ENCODE measurements around the gene ZNF254.

The ZNF254 gene

DNA sequence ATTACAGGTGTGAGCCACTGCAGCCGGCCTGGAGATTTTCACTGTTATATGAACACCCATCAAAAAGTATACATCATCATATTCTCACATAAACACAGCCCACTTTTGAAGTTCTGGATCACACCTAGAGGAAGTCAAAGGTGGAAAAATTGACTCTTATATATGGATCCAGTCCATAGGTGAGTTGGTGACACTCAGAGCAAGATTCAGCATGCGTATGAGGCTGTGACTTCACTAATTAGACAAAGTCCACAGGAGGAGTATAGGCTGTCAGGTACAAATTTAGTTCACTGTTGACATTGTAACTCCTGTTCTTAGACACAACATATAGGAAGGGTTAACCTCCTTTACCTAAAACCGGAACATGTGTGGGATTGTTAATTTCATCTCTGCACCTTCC, 31.4 kb upstream of the ZNF254 start:
- no peaks in the 10 kb centered on the region for H3K27me3 ChIP-seq (ENCODE audit: control insufficient read depth in 1 of 2, insufficient read depth in 2 of 2, low read length in 2 of 2)
- no peak overlapping the region for H3K4me3 ChIP-seq (ENCODE audit: low read depth in 1 of 2, low read length in 2 of 2)
- no peaks in the 10 kb centered on the region for H3K4me1 ChIP-seq (ENCODE audit: control insufficient read depth in 1 of 2, insufficient read depth in 2 of 2, low read length in 2 of 2)
- H3K27ac ChIP-seq (ENCODE audit: low read depth, low read length): no peak overlapping the region
- H3K36me3 ChIP-seq (ENCODE audit: control insufficient read depth in 1 of 2, insufficient read depth in 2 of 2, low read length in 2 of 2): peaks cover 15 to 83% of the 10 kb centered on the region in 2 donors
- H3K9ac ChIP-seq (ENCODE audit: low read depth in 1 of 2, low read length in 2 of 2): no peak overlapping the region
- no peaks in the 10 kb centered on the region for H3K9me3 ChIP-seq (ENCODE audit: control insufficient read depth in 1 of 2, low read length in 2 of 2)

DNA sequence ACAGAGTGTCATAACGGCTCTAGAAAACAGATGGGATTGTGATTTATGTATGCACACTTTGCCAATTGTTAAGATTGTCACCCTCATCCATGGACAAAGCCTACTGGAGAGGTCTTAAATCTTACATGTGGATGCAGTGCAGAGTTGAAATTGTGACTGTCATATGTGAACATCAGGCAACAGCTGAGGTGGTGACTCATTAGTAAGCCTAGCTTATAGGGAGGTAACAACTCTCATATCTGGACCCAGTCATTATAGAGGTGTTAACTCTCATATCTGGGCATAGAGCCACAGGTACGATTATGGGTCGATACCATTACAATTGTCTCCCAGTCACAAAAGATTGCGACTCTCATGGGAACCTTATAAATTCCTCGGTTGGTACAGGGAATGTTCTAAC, 29.8 kb upstream of the ZNF254 start:
- Histone ChIP-seq H3K27ac (ENCODE audit: low read depth, low read length) (no peak overlapping the region), H3K9me3 (ENCODE audit: control insufficient read depth in 1 of 2, low read length in 2 of 2) (no peaks in the 10 kb centered on the region), H3K9ac (ENCODE audit: low read depth in 1 of 2, low read length in 2 of 2) (no peak overlapping the region), H3K4me3 (ENCODE audit: low read depth in 1 of 2, low read length in 2 of 2) (no peak overlapping the region), H3K27me3 (ENCODE audit: control insufficient read depth in 1 of 2, insufficient read depth in 2 of 2, low read length in 2 of 2) (no peaks in the 10 kb centered on the region), H3K4me1 (ENCODE audit: control insufficient read depth in 1 of 2, insufficient read depth in 2 of 2, low read length in 2 of 2) (no peaks in the 10 kb centered on the region), H3K36me3 (ENCODE audit: control insufficient read depth in 1 of 2, insufficient read depth in 2 of 2, low read length in 2 of 2) (peaks cover 12 to 70% of the 10 kb centered on the region in 2 donors)

DNA sequence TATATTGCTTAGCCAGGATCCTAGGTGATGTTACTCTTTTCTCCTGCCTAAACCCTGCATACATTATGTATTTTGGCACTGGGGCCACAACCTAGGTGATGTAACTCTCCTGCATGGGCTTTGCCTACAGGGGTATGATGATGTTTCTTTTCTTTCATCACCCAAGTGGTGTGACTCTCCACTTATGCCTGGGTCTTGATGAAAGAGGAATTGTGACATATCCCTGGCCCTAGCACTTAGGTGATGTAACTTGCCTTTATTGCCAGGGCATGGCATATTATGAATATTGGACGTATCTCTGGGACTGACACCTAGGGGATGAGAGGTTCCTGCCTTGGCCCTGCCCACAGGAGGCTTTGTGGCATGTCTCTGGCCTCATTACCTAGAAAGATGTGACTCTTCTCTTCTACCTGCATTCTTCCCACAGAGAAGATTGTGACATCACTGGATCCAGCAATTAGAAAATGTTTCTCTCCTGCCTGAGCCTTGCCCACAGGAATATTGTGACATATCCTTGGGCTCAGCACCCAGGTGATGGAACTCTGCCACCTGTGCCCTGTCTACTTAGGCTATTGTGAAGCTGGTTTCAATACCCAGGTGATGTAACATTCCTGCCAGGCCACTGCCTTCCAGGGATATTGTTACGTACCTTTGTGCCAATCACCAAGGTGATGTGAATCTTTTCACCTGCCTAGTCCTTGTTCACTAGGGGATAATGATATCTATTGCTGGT, 27.3 kb upstream of the ZNF254 start:
- no peak overlapping the region for H3K4me3 ChIP-seq (ENCODE audit: low read depth in 1 of 2, low read length in 2 of 2)

DNA sequence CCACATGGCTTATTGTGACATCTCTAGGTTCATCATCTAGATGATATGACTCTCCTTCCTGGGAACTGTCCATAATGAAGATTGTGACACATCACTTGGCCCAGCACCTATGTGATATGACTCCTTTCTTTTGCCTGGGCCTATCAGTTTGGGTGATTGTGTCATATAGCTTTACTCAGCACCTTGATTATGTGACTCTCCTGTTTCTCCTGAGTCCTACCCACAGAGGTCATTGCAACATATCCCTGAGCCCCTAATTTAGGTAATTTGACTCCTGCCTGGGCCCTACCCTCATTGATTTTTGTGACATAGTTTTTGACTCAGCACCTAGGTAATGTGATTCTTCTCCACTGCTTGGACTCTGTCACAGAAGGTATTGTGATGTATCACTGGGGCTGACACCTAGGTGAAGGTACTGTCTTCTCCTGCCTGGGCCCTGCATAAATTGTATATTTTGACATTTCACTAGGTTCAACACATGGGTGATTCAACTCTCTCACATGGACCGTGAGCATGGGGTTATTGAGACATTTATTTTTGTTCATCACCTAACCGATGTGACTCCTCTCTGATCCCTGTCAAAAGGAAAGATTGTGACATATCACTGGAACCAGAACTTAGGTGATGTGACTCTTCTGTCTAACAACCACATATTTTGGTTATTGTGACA, 26.2 kb upstream of the ZNF254 start:
- no peaks in the 10 kb centered on the region for H3K27me3 ChIP-seq (ENCODE audit: control insufficient read depth in 1 of 2, insufficient read depth in 2 of 2, low read length in 2 of 2)
- no peaks in the 10 kb centered on the region for H3K4me1 ChIP-seq (ENCODE audit: control insufficient read depth in 1 of 2, insufficient read depth in 2 of 2, low read length in 2 of 2)
- H3K9me3 ChIP-seq (ENCODE audit: control insufficient read depth in 1 of 2, low read length in 2 of 2): no peaks in the 10 kb centered on the region
- peaks cover 7 to 40% of the 10 kb centered on the region in 2 donors for H3K36me3 ChIP-seq (ENCODE audit: control insufficient read depth in 1 of 2, insufficient read depth in 2 of 2, low read length in 2 of 2)
- no peak overlapping the region for H3K4me3 ChIP-seq (ENCODE audit: low read depth in 1 of 2, low read length in 2 of 2)
- H3K27ac ChIP-seq (ENCODE audit: low read depth, low read length): no peak overlapping the region
- no peak overlapping the region for H3K9ac ChIP-seq (ENCODE audit: low read depth in 1 of 2, low read length in 2 of 2)

More for the DNA sequence above, 27.3 kb upstream of the ZNF254 start:
- no peaks in the 10 kb centered on the region for H3K27me3 ChIP-seq (ENCODE audit: control insufficient read depth in 1 of 2, insufficient read depth in 2 of 2, low read length in 2 of 2)
- H3K4me1 ChIP-seq (ENCODE audit: control insufficient read depth in 1 of 2, insufficient read depth in 2 of 2, low read length in 2 of 2): no peaks in the 10 kb centered on the region
- H3K36me3 ChIP-seq (ENCODE audit: control insufficient read depth in 1 of 2, insufficient read depth in 2 of 2, low read length in 2 of 2): peaks cover 7 to 45% of the 10 kb centered on the region in 2 donors
- H3K9me3 ChIP-seq (ENCODE audit: control insufficient read depth in 1 of 2, low read length in 2 of 2): no peaks in the 10 kb centered on the region
- H3K27ac ChIP-seq (ENCODE audit: low read depth, low read length): no peak overlapping the region
- H3K9ac ChIP-seq (ENCODE audit: low read depth in 1 of 2, low read length in 2 of 2): no peak overlapping the region

DNA sequence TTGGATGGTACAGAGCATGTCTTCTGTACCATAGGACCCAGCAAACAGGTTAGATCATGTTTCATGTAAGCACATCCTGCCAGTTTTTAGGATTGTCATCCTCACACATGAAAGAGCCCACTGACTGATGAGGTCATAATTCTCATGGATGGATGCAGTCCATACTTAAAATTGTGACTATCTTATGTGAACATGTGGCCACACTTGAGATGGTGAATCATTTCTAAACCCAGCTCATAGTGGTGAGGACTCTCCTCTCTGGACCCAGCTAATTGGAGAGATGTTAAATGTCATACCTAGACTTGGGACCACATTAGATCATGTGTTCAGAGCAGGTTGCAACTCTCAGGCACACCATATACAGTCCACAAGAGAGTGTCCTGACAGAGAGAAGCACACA, 24.8 kb upstream of the ZNF254 start:
- H3K9ac ChIP-seq (ENCODE audit: low read depth in 1 of 2, low read length in 2 of 2): no peak overlapping the region
- H3K27me3 ChIP-seq (ENCODE audit: control insufficient read depth in 1 of 2, insufficient read depth in 2 of 2, low read length in 2 of 2): no peaks in the 10 kb centered on the region
- H3K4me1 ChIP-seq (ENCODE audit: control insufficient read depth in 1 of 2, insufficient read depth in 2 of 2, low read length in 2 of 2): no peaks in the 10 kb centered on the region
- H3K27ac ChIP-seq (ENCODE audit: low read depth, low read length): no peak overlapping the region
- peaks cover 7 to 32% of the 10 kb centered on the region in 2 donors for H3K36me3 ChIP-seq (ENCODE audit: control insufficient read depth in 1 of 2, insufficient read depth in 2 of 2, low read length in 2 of 2)
- H3K4me3 ChIP-seq (ENCODE audit: low read depth in 1 of 2, low read length in 2 of 2): no peak overlapping the region
- H3K9me3 ChIP-seq (ENCODE audit: control insufficient read depth in 1 of 2, low read length in 2 of 2): no peaks in the 10 kb centered on the region

DNA sequence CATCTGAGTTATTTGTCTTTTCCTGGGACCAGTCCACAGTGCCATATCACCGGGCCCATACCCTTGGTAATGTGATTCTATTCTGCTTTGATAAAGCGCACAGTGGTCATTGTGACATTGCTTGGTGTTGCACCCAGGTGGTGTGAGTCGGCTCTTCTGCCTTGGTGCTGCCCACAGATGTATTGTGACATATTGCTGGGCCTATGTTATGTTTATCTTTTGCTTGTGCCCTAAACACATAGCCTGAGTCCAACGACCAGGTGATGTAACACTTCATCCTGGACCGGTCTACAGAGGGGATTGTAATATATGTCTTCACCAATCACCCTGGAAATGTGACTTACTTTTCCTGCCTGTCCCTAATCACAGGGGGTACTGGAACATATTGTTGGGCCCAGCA, 23.7 kb upstream of the ZNF254 start:
- no peaks in the 10 kb centered on the region for H3K4me1 ChIP-seq (ENCODE audit: control insufficient read depth in 1 of 2, insufficient read depth in 2 of 2, low read length in 2 of 2)
- no peak overlapping the region for H3K4me3 ChIP-seq (ENCODE audit: low read depth in 1 of 2, low read length in 2 of 2)
- H3K36me3 ChIP-seq (ENCODE audit: control insufficient read depth in 1 of 2, insufficient read depth in 2 of 2, low read length in 2 of 2): peaks cover 0 to 33% of the 10 kb centered on the region in 2 donors
- no peak overlapping the region for H3K27ac ChIP-seq (ENCODE audit: low read depth, low read length)
- H3K27me3 ChIP-seq (ENCODE audit: control insufficient read depth in 1 of 2, insufficient read depth in 2 of 2, low read length in 2 of 2): no peaks in the 10 kb centered on the region
- H3K9me3 ChIP-seq (ENCODE audit: control insufficient read depth in 1 of 2, low read length in 2 of 2): no peaks in the 10 kb centered on the region
- no peak overlapping the region for H3K9ac ChIP-seq (ENCODE audit: low read depth in 1 of 2, low read length in 2 of 2)

GRCh38 chr19:24064175-24064574, 22.8 kb upstream of the ZNF254 start:
- no peaks in the 10 kb centered on the region for H3K9me3 ChIP-seq (ENCODE audit: control insufficient read depth in 1 of 2, low read length in 2 of 2)
- H3K9ac ChIP-seq (ENCODE audit: low read depth in 1 of 2, low read length in 2 of 2): no peak overlapping the region
- H3K4me3 ChIP-seq (ENCODE audit: low read depth in 1 of 2, low read length in 2 of 2): no peak overlapping the region
- no peak overlapping the region for H3K27ac ChIP-seq (ENCODE audit: low read depth, low read length)
- H3K36me3 ChIP-seq (ENCODE audit: control insufficient read depth in 1 of 2, insufficient read depth in 2 of 2, low read length in 2 of 2): peaks cover 0 to 30% of the 10 kb centered on the region in 2 donors
- no peaks in the 10 kb centered on the region for H3K27me3 ChIP-seq (ENCODE audit: control insufficient read depth in 1 of 2, insufficient read depth in 2 of 2, low read length in 2 of 2)
- H3K4me1 ChIP-seq (ENCODE audit: control insufficient read depth in 1 of 2, insufficient read depth in 2 of 2, low read length in 2 of 2): no peaks in the 10 kb centered on the region

- Histone ChIP-seq H3K4me3 (ENCODE audit: low read depth in 1 of 2, low read length in 2 of 2) (no peak overlapping the region), H3K36me3 (ENCODE audit: control insufficient read depth in 1 of 2, insufficient read depth in 2 of 2, low read length in 2 of 2) (peaks cover 0 to 21% of the 10 kb centered on the region in 2 donors)
Measured at GRCh38 chr19:24065243-24065642, 21.7 kb upstream of the ZNF254 start.

DNA sequence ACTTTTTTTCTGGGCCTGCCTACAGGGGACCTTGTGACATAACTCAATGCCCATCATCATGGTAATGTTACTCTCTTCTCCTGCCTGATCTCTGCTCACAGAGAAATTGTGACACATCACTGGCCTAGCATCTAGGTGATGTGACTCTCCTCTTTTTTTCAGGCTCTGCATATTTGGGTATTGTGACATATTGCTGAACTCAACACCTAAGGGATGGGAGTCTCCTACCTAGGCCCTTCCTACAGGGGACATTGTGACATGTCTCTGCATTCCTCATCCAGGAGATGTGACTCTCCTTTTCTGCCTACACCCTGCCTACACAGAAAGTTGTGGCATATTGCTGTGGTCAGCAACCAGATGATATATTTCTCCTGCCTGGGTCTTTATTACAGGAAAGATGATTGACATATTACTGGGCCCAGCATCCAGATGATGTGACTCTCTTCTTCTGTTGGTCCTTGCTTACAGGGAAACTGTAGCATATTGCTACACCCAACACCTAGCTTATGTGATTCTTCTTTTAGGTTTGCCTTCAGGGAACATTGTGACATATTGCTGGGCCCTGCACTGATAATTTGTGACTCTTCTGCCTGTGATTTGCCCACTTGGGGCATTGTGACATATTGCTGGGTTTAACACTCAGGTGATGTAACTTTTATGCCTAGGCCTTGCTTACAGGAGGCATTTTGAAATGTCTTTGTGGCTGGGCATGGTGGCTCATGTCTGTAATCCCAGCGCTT, 21.0 kb upstream of the ZNF254 start:
- H3K9ac ChIP-seq (ENCODE audit: low read depth in 1 of 2, low read length in 2 of 2): no peak overlapping the region
- H3K27me3 ChIP-seq (ENCODE audit: control insufficient read depth in 1 of 2, insufficient read depth in 2 of 2, low read length in 2 of 2): no peaks in the 10 kb centered on the region
- no peak overlapping the region for H3K4me3 ChIP-seq (ENCODE audit: low read depth in 1 of 2, low read length in 2 of 2)
- no peaks in the 10 kb centered on the region for H3K9me3 ChIP-seq (ENCODE audit: control insufficient read depth in 1 of 2, low read length in 2 of 2)
- H3K36me3 ChIP-seq (ENCODE audit: control insufficient read depth in 1 of 2, insufficient read depth in 2 of 2, low read length in 2 of 2): peaks cover 0 to 16% of the 10 kb centered on the region in 2 donors
- no peaks in the 10 kb centered on the region for H3K4me1 ChIP-seq (ENCODE audit: control insufficient read depth in 1 of 2, insufficient read depth in 2 of 2, low read length in 2 of 2)
- H3K27ac ChIP-seq (ENCODE audit: low read depth, low read length): no peak overlapping the region

More at GRCh38 chr19:24065243-24065642, 21.7 kb upstream of the ZNF254 start:
- Histone ChIP-seq H3K27me3 (ENCODE audit: control insufficient read depth in 1 of 2, insufficient read depth in 2 of 2, low read length in 2 of 2) (no peaks in the 10 kb centered on the region), H3K4me1 (ENCODE audit: control insufficient read depth in 1 of 2, insufficient read depth in 2 of 2, low read length in 2 of 2) (no peaks in the 10 kb centered on the region), H3K9me3 (ENCODE audit: control insufficient read depth in 1 of 2, low read length in 2 of 2) (no peaks in the 10 kb centered on the region), H3K9ac (ENCODE audit: low read depth in 1 of 2, low read length in 2 of 2) (no peak overlapping the region), H3K27ac (ENCODE audit: low read depth, low read length) (no peak overlapping the region)

Measured in duodenal mucosa (tissue), 2 donors.